SK-N-SH (cell line): ENCODE results near the gene SUPT3H. TPM values are rescaled to one million over a fixed set of nuclear protein-coding genes. Genes with fewer than 3 reads are reported as not detected.

Experiments
- CTCF ChIA-PET: fragments of 300-600, 350-600 bp; formaldehyde crosslinking; extraction: SDS; loops from one replicate; lab custom pipeline; 2021; lab: Yijun Ruan, JAX
- POLR2A ChIA-PET: fragments of 350-600 bp; sonication (Branson Sonifier 250); formaldehyde crosslinking; extraction: SDS; loops from one replicate; lab custom pipeline; 2020; ENCODE audit warnings: antibody characterized with exemption, inconsistent platforms; lab: Yijun Ruan, JAX
- DNase-seq: peaks from one replicate; pipeline ENCODE4 v3.0.0; 2012
- H2AFZ ChIP-seq: fragments of 200-600 bp; sonication (generic); 2 replicates; pipeline ENCODE4 v1.8.1; 2016; ENCODE audit warnings: antibody characterized with exemption, mild to moderate bottlenecking, low read depth
- H3F3A ChIP-seq: fragments of 200-600 bp; sonication (generic); replicated peaks from 2 replicates; pipeline ENCODE3; 2016; ENCODE audit warnings: antibody characterized with exemption, mild to moderate bottlenecking; ENCODE audit not compliant: insufficient read depth
- H3K27ac ChIP-seq, 2 experiments: fragments of 200-500 bp in 1 of 2; fragments of 200-600 bp in 1 of 2; sonication (Bioruptor generic) in 1 of 2; sonication (generic), shearing (Covaris generic) in 1 of 2; 2 replicates each; pipeline versions ENCODE4 v1.5.1 to v1.6.1; 2014 to 2016; ENCODE audit warnings: low read depth in 2 of 2, inconsistent platforms in 1 of 2, low read length in 1 of 2, mild to moderate bottlenecking in 1 of 2, mixed read lengths in 1 of 2
- H3K27me3 ChIP-seq: fragments of 200-600 bp; sonication (generic), shearing (Covaris generic); 2 replicates; pipeline ENCODE4 v1.6.1; 2016; ENCODE audit warnings: mixed run types; ENCODE audit not compliant: insufficient read depth
- H3K36me3 ChIP-seq, 2 experiments: fragments of 200-500 bp in 1 of 2; fragments of 200-600 bp in 1 of 2; sonication (Bioruptor generic) in 1 of 2; sonication (generic) in 1 of 2; replicated peaks in 1 of 2; 2 replicates each; pipeline versions ENCODE3 to v1.5.1; 2014 to 2016; ENCODE audit warnings: low read length in 1 of 2, mild to moderate bottlenecking in 1 of 2; ENCODE audit not compliant: insufficient read depth in 2 of 2, control insufficient read depth in 1 of 2
- H3K4me1 ChIP-seq, 2 experiments: fragments of 200-500 bp in 1 of 2; fragments of 200-600 bp in 1 of 2; sonication (Bioruptor generic) in 1 of 2; sonication (generic), shearing (Covaris generic) in 1 of 2; 2 replicates each; pipeline versions ENCODE4 v1.5.1 to v1.6.1; 2014 to 2016; ENCODE audit warnings: low read depth in 1 of 2, low read length in 1 of 2, mixed run types in 1 of 2; ENCODE audit not compliant: insufficient read depth in 2 of 2, control insufficient read depth in 1 of 2
- H3K4me2 ChIP-seq: fragments of 200-600 bp; sonication (generic), shearing (Covaris generic); 2 replicates; pipeline ENCODE4 v1.6.1; 2017; ENCODE audit warnings: mixed run types
- H3K4me3 ChIP-seq, 2 experiments: fragments of 200-500 bp in 1 of 2; fragments of 200-600 bp in 1 of 2; sonication (Bioruptor generic) in 1 of 2; sonication (generic), shearing (Covaris generic) in 1 of 2; 2 replicates each; pipeline versions ENCODE4 v1.5.1 to v1.8.1; 2014 to 2016; ENCODE audit warnings: low read depth in 2 of 2, inconsistent platforms in 1 of 2, low read length in 1 of 2, mild to moderate bottlenecking in 1 of 2, mixed read lengths in 1 of 2, moderate library complexity in 1 of 2
- H3K79me2 ChIP-seq: fragments of 200-600 bp; sonication (generic); 2 replicates; pipeline ENCODE4 v1.8.1; 2017; ENCODE audit warnings: mild to moderate bottlenecking; ENCODE audit not compliant: insufficient read depth
- H3K9ac ChIP-seq: fragments of 200-600 bp; sonication (generic); 2 replicates; pipeline ENCODE4 v1.6.1; 2017; ENCODE audit warnings: mixed run types
- H3K9me2 ChIP-seq: fragments of 200-600 bp; sonication (generic); 2 replicates; pipeline ENCODE4 v1.6.1; 2017; ENCODE audit warnings: mixed run types
- H3K9me3 ChIP-seq: fragments of 200-600 bp; sonication (generic); 2 replicates; pipeline ENCODE4 v1.6.1; 2017; ENCODE audit warnings: mixed run types, mild to moderate bottlenecking, moderate library complexity
- H4K20me1 ChIP-seq: fragments of 200-600 bp; sonication (generic); 2 replicates; pipeline ENCODE4 v1.6.1; 2017; ENCODE audit warnings: mild to moderate bottlenecking, mixed run types; ENCODE audit not compliant: insufficient read depth
- CTCF ChIP-seq: fragments of 200-600 bp; sonication (generic); IDR thresholded peaks from 2 replicates; pipeline ENCODE4 v1.6.1; 2017; ENCODE audit warnings: antibody characterized with exemption, mild to moderate bottlenecking, moderate library complexity
- EZH2phosphoT487 ChIP-seq: fragments of 200-600 bp; sonication (generic); IDR thresholded peaks from 2 replicates; pipeline ENCODE4 v1.6.1; 2017; ENCODE audit warnings: low read depth, mixed run types, mild to moderate bottlenecking, antibody characterized with exemption, moderate library complexity, borderline replicate concordance
- FOXM1 ChIP-seq: IDR thresholded peaks from 2 replicates; pipeline ENCODE4 v1.4.0; 2012; ENCODE audit warnings: low read depth, mild to moderate bottlenecking
- GATA2 ChIP-seq: sonication (generic); formaldehyde crosslinking; IDR thresholded peaks from 2 replicates; pipeline ENCODE4 v1.5.0; 2020; ENCODE audit warnings: mild to moderate bottlenecking, missing genetic modification reagents
- JUND ChIP-seq: IDR thresholded peaks from 2 replicates; pipeline ENCODE4 v1.4.0; 2012
- NFIC ChIP-seq: IDR thresholded peaks from 2 replicates; pipeline ENCODE4 v1.4.0; 2012; ENCODE audit warnings: borderline replicate concordance
- RFX5 ChIP-seq: IDR thresholded peaks from 2 replicates; pipeline ENCODE4 v1.6.1; 2012; ENCODE audit warnings: mild to moderate bottlenecking, improper control_type of control experiment, low read length
- RXRA ChIP-seq: IDR thresholded peaks from 2 replicates; pipeline ENCODE4 v1.4.0; 2012; ENCODE audit warnings: low read depth, mild to moderate bottlenecking, borderline replicate concordance
- SMC3 ChIP-seq: IDR thresholded peaks from 2 replicates; pipeline ENCODE4 v1.6.1; 2012; ENCODE audit warnings: low read depth, low read length, improper control_type of control experiment
- TAF1 ChIP-seq: IDR thresholded peaks from 2 replicates; pipeline ENCODE4 v1.6.1; 2012; ENCODE audit warnings: low read depth, mild to moderate bottlenecking, low read length, moderate library complexity, borderline replicate concordance
- TCF12 ChIP-seq: IDR thresholded peaks from 2 replicates; pipeline ENCODE4 v1.4.0; 2012
- TEAD4 ChIP-seq: IDR thresholded peaks from 2 replicates; pipeline ENCODE4 v1.4.0; 2012; ENCODE audit warnings: mild to moderate bottlenecking, borderline replicate concordance; ENCODE audit not compliant: insufficient read depth
- USF2 ChIP-seq: fragments of 150-350 bp; IDR thresholded peaks from 2 replicates; pipeline ENCODE4 v1.6.1; 2017; ENCODE audit warnings: antibody characterized with exemption, low read length, low read depth, borderline replicate concordance
- YY1 ChIP-seq: IDR thresholded peaks from 2 replicates; pipeline ENCODE4 v1.4.0; 2012; ENCODE audit warnings: low read depth, mild to moderate bottlenecking
- WGBS: methylation state at CpG from one replicate; pipeline ENCODE4 v1.1.6; 2017; ENCODE audit warnings: low lambda C conversion rate; 5-methylcytosine and 5-hydroxymethylcytosine counted together
- polyA plus RNA-seq, 3 experiments: library from polyadenylated mRNA; depleted of rRNA; stranded (reverse); fragments of >200 nt; gene quantifications; 2 replicates each; pipeline ENCODE4 v1.2.3, GENCODE V29; 2012
- TF ChIP-seq, protein P1 (sequence below): IDR thresholded peaks from 2 replicates; pipeline ENCODE4 v1.4.0; 2012; ENCODE audit warnings: low read depth
- TF ChIP-seq, protein P2 (sequence below): IDR thresholded peaks from 2 replicates; pipeline ENCODE4 v1.6.1; 2012; ENCODE audit warnings: mild to moderate bottlenecking, low read depth, low read length, moderate library complexity
- TF ChIP-seq, protein P3 (sequence below): IDR thresholded peaks from 2 replicates; pipeline ENCODE4 v1.4.0; 2012; ENCODE audit warnings: low read depth, borderline replicate concordance

SUPT3H gene
- polyA plus RNA-seq, 1 of the 3 experiments (the other 2 are of a cell fraction): 10.9 TPM

DNA sequence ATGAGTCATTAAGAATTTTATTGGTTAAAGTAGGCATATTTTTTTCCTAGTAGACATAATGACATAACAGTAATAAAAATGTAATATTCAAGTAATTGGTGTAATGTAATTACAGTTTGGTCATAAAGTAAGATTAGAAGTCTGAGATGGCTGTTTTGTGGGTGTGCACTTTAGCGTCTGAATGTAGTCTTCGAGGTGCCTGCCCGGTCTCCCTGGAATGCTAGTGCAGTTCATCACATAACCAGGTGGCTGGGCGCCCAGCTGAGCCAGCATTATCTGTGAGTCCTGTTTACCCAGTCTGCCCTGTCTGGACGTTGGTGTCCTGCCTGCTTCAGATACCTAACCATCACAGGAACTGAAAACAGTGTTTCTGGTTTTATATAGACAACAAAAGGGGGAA lies 571.1 kb downstream of the SUPT3H start:
- POLR2A ChIA-PET: no interaction called here
- Histone ChIP-seq H3F3A (peaks cover 3% of the 10 kb centered on the region), H3K9me2 (no peaks in the 10 kb centered on the region), H2AFZ (no peak overlapping the region), H3K27me3 (no peaks in the 10 kb centered on the region), H3K4me3 (no peak overlapping the region), H3K79me2 (no peaks in the 10 kb centered on the region)
- CTCF ChIA-PET: interaction anchor here (0.6 to 1.5 kb wide), 3 partner anchors 10 to 21 kb away, joined by 3 read pairs; no protein-coding TSS in a partner anchor
- no peak for DNase-seq
- WGBS: 46% methylated on average over 5 of the region's 5 CpGs
- TF ChIP-seq TCF12: no peak
- TF ChIP-seq, all 33 proteins: peak for 0
- Histone ChIP-seq H3K4me2 (no peak overlapping the region), H3K9me3 (no peaks in the 10 kb centered on the region), H3K27ac (no peak overlapping the region; a peak in 1 of 4 replicates), H3K4me1 (peaks cover 7 to 21% of the 10 kb centered on the region in 2 experiments; a peak in 2 of 4 replicates), H3K9ac (no peak overlapping the region), H3K36me3 (no peaks in the 10 kb centered on the region), H4K20me1 (no peaks in the 10 kb centered on the region)

GRCh38 chr6:44805238-44805846 lies 572.4 kb downstream of the SUPT3H start:
- H3K9me3 ChIP-seq: no peaks in the 10 kb centered on the region
- no peaks in the 10 kb centered on the region for H3K27me3 ChIP-seq
- no peak overlapping the region for H3K9ac ChIP-seq
- peaks cover 3% of the 10 kb centered on the region for H3F3A ChIP-seq
- peak overlapping the region; percentile 42 for H3K4me2 ChIP-seq
- CTCF ChIA-PET: interaction anchor here (1.5 kb wide), 1 partner anchor 22 kb away, joined by 3 read pairs; no protein-coding TSS in a partner anchor
- peaks cover 7 to 21% of the 10 kb centered on the region in 2 experiments; a peak in 2 of 4 replicates for H3K4me1 ChIP-seq
- H3K4me3 ChIP-seq: no peak overlapping the region
- no peaks in the 10 kb centered on the region for H3K9me2 ChIP-seq
- no peaks in the 10 kb centered on the region for H3K36me3 ChIP-seq
- DNase-seq: no peak
- H3K27ac ChIP-seq: peak overlapping the region in 1 of 2 experiments; percentile 27; a peak in 3 of 4 replicates
- H3K79me2 ChIP-seq: no peaks in the 10 kb centered on the region
- 42% methylated on average over 7 of the region's 7 CpGs for WGBS
- POLR2A ChIA-PET: no interaction called here
- no peaks in the 10 kb centered on the region for H4K20me1 ChIP-seq
- H2AFZ ChIP-seq: no peak overlapping the region
- no peak for TF ChIP-seq TAF1
- TF ChIP-seq USF2: no peak
- TF ChIP-seq JUND: peak; percentile 39
- TF ChIP-seq RFX5: no peak
- no peak for TF ChIP-seq CTCF
- no peak for TF ChIP-seq GATA2 (CRISPR knock-in tag)
- no peak for TF ChIP-seq YY1
- TF ChIP-seq SMC3: no peak
- no peak for TF ChIP-seq EZH2phosphoT487
- TF ChIP-seq, protein P1, sequence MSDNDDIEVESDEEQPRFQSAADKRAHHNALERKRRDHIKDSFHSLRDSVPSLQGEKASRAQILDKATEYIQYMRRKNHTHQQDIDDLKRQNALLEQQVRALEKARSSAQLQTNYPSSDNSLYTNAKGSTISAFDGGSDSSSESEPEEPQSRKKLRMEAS: no peak
- no peak for TF ChIP-seq TEAD4
- TF ChIP-seq, protein P2, sequence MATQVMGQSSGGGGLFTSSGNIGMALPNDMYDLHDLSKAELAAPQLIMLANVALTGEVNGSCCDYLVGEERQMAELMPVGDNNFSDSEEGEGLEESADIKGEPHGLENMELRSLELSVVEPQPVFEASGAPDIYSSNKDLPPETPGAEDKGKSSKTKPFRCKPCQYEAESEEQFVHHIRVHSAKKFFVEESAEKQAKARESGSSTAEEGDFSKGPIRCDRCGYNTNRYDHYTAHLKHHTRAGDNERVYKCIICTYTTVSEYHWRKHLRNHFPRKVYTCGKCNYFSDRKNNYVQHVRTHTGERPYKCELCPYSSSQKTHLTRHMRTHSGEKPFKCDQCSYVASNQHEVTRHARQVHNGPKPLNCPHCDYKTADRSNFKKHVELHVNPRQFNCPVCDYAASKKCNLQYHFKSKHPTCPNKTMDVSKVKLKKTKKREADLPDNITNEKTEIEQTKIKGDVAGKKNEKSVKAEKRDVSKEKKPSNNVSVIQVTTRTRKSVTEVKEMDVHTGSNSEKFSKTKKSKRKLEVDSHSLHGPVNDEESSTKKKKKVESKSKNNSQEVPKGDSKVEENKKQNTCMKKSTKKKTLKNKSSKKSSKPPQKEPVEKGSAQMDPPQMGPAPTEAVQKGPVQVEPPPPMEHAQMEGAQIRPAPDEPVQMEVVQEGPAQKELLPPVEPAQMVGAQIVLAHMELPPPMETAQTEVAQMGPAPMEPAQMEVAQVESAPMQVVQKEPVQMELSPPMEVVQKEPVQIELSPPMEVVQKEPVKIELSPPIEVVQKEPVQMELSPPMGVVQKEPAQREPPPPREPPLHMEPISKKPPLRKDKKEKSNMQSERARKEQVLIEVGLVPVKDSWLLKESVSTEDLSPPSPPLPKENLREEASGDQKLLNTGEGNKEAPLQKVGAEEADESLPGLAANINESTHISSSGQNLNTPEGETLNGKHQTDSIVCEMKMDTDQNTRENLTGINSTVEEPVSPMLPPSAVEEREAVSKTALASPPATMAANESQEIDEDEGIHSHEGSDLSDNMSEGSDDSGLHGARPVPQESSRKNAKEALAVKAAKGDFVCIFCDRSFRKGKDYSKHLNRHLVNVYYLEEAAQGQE: no peak
- TF ChIP-seq, protein P3, sequence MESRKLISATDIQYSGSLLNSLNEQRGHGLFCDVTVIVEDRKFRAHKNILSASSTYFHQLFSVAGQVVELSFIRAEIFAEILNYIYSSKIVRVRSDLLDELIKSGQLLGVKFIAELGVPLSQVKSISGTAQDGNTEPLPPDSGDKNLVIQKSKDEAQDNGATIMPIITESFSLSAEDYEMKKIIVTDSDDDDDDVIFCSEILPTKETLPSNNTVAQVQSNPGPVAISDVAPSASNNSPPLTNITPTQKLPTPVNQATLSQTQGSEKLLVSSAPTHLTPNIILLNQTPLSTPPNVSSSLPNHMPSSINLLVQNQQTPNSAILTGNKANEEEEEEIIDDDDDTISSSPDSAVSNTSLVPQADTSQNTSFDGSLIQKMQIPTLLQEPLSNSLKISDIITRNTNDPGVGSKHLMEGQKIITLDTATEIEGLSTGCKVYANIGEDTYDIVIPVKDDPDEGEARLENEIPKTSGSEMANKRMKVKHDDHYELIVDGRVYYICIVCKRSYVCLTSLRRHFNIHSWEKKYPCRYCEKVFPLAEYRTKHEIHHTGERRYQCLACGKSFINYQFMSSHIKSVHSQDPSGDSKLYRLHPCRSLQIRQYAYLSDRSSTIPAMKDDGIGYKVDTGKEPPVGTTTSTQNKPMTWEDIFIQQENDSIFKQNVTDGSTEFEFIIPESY: no peak
- no peak for TF ChIP-seq FOXM1
- peak; percentile 65; the same call in 1 of the 2 replicates for TF ChIP-seq NFIC
- TF ChIP-seq RXRA: no peak
